HTERT RPE-1 (cell line): ENCODE measurements around the gene ACER3.
"Not testable (repeated sequence)": the region's sequence is repeated elsewhere in the genome, so short reads cannot be mapped to it uniquely, and the experiment has no call there.

ENCODE experiments used
- in situ Hi-C: fragments of 300-500 bp; cut with MboI; formaldehyde crosslinking; loops from 4 replicates; pipeline ENCODE4 v1.14.3; 2020; ENCODE audit warnings: low sequenced_read_pairs

Gene ACER3

GRCh38 chr11:76835928-76836612 is 24.6 kb upstream of the ACER3 start:
- in situ Hi-C loops, result no loop called here

- in situ Hi-C loops, result no loop called here
These were observed 24.0 kb upstream of the ACER3 start for GRCh38 chr11:76836613-76837291.

GRCh38 chr11:76837696-76838677 is 22.7 kb upstream of the ACER3 start:
- in situ Hi-C loops, result no loop called here

GRCh38 chr11:76838678-76839068 is 22.0 kb upstream of the ACER3 start:
- in situ Hi-C loops, result no loop called here

- in situ Hi-C loops, result no loop called here
These were observed 21.4 kb upstream of the ACER3 start for GRCh38 chr11:76839311-76839710.

GRCh38 chr11:76841923-76842452 is 18.7 kb upstream of the ACER3 start:
- in situ Hi-C loops, result no loop called here

GRCh38 chr11:76843907-76844306 is 16.8 kb upstream of the ACER3 start:
- in situ Hi-C loops, result no loop called here

GRCh38 chr11:76844511-76844910 is 16.2 kb upstream of the ACER3 start:
- in situ Hi-C loops, result no loop called here

- in situ Hi-C loops, result no loop called here
These were observed 15.6 kb upstream of the ACER3 start for GRCh38 chr11:76845069-76845468.

- in situ Hi-C loops, result no loop called here
These were observed 14.3 kb upstream of the ACER3 start for GRCh38 chr11:76846441-76846840.

GRCh38 chr11:76849376-76849775 is 11.3 kb upstream of the ACER3 start:
- in situ Hi-C loops, result no loop called here

- in situ Hi-C loops, result no loop called here
These were observed 10.6 kb upstream of the ACER3 start for GRCh38 chr11:76850130-76850529.

GRCh38 chr11:76850815-76851214 is 9.9 kb upstream of the ACER3 start:
- in situ Hi-C loops, result no loop called here

- in situ Hi-C loops, result no loop called here
These were observed 6.0 kb upstream of the ACER3 start for GRCh38 chr11:76854709-76855108.

- in situ Hi-C loops, result not testable (repeated sequence)
These were observed 5.0 kb upstream of the ACER3 start for GRCh38 chr11:76855670-76856069.

GRCh38 chr11:76856106-76856505 is 4.6 kb upstream of the ACER3 start:
- in situ Hi-C loops, result no loop called here

GRCh38 chr11:76856571-76856970 is 4.1 kb upstream of the ACER3 start:
- in situ Hi-C loops, result no loop called here

- in situ Hi-C loops, result no loop called here
These were observed 2.8 kb upstream of the ACER3 start for GRCh38 chr11:76857781-76858410.

- in situ Hi-C loops, result no loop called here
These were observed 950 bp upstream of the ACER3 start for GRCh38 chr11:76859708-76860227.

- in situ Hi-C loops, result no loop called here
These were observed 804 bp downstream of the ACER3 start for GRCh38 chr11:76861490-76861953.
